Measurements from ENCODE around the gene DISC1. TPM values are rescaled to one million over a fixed set of nuclear protein-coding genes. Genes with fewer than 3 reads are reported as not detected.

DISC1 gene
- polyA plus RNA-seq, 1 donor from 2014 or later: 0.84 TPM

DNA sequence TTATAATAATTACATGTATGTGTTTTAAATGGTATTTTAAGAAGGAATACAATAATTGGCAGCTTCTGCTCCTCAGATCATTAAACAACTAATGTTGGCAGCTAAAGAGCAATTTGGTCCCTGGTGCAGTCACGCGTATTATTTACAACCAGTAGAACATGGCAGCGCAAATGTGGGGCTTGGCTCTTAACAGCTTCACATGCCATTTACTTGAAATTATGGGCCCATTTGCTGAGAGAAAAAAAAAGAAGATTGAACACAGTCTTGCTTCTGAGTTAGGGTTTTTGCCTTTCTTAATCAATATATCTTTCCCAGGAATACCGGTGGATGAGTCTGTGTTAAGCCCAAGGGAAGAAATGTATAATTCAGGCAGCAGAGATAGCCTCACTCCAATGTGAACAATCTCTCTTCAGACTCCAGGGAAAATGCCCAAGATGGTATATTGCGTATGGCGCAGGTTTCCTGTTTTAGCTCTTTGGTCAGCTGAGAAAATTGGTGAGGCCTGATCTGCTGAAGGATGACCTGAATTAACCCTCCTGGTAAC is 174.5 kb downstream of the DISC1 start:
- H3K4me3 ChIP-seq (ENCODE audit: low read length): no peak overlapping the region
- no peak overlapping the region for H3K27ac ChIP-seq (ENCODE audit: low read length)
- no peak overlapping the region for H3K4me2 ChIP-seq (ENCODE audit: low read length)
- no peaks in the 10 kb centered on the region for H3K27me3 ChIP-seq (ENCODE audit: insufficient read depth, low read depth, low read length)
- H3F3A ChIP-seq (ENCODE audit: insufficient read depth, low read length, poor library complexity, severe bottlenecking): no peaks in the 10 kb centered on the region
- no peaks in the 10 kb centered on the region for H3K9me2 ChIP-seq (ENCODE audit: insufficient read depth, low read length)
- no peaks in the 10 kb centered on the region for H3K79me2 ChIP-seq (replicated peaks; ENCODE audit: insufficient read depth, low read length)
- H3K9ac ChIP-seq (ENCODE audit: low read length): no peak overlapping the region
- no peaks in the 10 kb centered on the region for H3K36me3 ChIP-seq (ENCODE audit: insufficient read depth, low read length)
- H4K20me1 ChIP-seq (ENCODE audit: insufficient read depth): no peaks in the 10 kb centered on the region
- H3K9me3 ChIP-seq (ENCODE audit: low read length): no peaks in the 10 kb centered on the region
- no peak overlapping the region for H2AFZ ChIP-seq (ENCODE audit: low read depth, low read length)
- TF ChIP-seq EP300 (conservative IDR thresholded peaks at IDR 0.05; ENCODE audit: poor library complexity, severe bottlenecking): no peak
- TF ChIP-seq, protein P1, sequence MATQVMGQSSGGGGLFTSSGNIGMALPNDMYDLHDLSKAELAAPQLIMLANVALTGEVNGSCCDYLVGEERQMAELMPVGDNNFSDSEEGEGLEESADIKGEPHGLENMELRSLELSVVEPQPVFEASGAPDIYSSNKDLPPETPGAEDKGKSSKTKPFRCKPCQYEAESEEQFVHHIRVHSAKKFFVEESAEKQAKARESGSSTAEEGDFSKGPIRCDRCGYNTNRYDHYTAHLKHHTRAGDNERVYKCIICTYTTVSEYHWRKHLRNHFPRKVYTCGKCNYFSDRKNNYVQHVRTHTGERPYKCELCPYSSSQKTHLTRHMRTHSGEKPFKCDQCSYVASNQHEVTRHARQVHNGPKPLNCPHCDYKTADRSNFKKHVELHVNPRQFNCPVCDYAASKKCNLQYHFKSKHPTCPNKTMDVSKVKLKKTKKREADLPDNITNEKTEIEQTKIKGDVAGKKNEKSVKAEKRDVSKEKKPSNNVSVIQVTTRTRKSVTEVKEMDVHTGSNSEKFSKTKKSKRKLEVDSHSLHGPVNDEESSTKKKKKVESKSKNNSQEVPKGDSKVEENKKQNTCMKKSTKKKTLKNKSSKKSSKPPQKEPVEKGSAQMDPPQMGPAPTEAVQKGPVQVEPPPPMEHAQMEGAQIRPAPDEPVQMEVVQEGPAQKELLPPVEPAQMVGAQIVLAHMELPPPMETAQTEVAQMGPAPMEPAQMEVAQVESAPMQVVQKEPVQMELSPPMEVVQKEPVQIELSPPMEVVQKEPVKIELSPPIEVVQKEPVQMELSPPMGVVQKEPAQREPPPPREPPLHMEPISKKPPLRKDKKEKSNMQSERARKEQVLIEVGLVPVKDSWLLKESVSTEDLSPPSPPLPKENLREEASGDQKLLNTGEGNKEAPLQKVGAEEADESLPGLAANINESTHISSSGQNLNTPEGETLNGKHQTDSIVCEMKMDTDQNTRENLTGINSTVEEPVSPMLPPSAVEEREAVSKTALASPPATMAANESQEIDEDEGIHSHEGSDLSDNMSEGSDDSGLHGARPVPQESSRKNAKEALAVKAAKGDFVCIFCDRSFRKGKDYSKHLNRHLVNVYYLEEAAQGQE (IDR thresholded peaks at IDR 0.05; ENCODE audit: borderline replicate concordance): no peak

DNA sequence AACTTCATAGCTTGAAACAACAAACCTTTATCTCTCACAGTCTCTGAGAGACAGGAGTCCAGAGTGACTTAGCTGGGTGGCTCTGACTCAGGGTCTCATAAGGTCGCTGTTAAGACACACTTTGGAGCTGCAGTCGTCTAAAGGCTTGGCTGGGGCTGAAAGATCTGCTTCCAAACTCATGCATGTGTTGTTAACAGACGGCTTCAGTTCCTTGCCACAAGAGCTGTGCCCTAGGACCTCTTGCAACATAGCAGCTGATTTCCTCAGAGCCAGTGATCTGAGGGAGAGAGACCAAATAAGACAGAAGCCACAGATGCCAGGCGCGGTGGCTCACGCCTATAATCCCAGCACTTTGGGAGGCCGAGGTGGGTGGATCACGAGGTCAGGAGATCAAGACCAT is 176.8 kb downstream of the DISC1 start:
- H3F3A ChIP-seq (ENCODE audit: insufficient read depth, low read length, poor library complexity, severe bottlenecking): no peaks in the 10 kb centered on the region
- H3K27ac ChIP-seq (ENCODE audit: low read length): no peak overlapping the region
- H3K79me2 ChIP-seq (replicated peaks; ENCODE audit: insufficient read depth, low read length): no peaks in the 10 kb centered on the region
- H3K9me3 ChIP-seq (ENCODE audit: low read length): no peaks in the 10 kb centered on the region
- no peak overlapping the region for H3K4me3 ChIP-seq (ENCODE audit: low read length)
- H3K36me3 ChIP-seq (ENCODE audit: insufficient read depth, low read length): no peaks in the 10 kb centered on the region
- no peaks in the 10 kb centered on the region for H3K27me3 ChIP-seq (ENCODE audit: insufficient read depth, low read depth, low read length)
- TF ChIP-seq, protein P1 (IDR thresholded peaks at IDR 0.05; ENCODE audit: borderline replicate concordance): no peak
- TF ChIP-seq TAF1 (IDR thresholded peaks at IDR 0.05; ENCODE audit: low read depth): no peak
- no peak for TF ChIP-seq SMC3 (conservative IDR thresholded peaks at IDR 0.05; ENCODE audit: poor library complexity)
- no peak for TF ChIP-seq RAD21 (conservative IDR thresholded peaks at IDR 0.05)
- no peak for TF ChIP-seq MXI1 (conservative IDR thresholded peaks at IDR 0.05; ENCODE audit: poor library complexity, severe bottlenecking)
- no peak for TF ChIP-seq EP300 (conservative IDR thresholded peaks at IDR 0.05; ENCODE audit: poor library complexity, severe bottlenecking)
- TF ChIP-seq, protein P2, sequence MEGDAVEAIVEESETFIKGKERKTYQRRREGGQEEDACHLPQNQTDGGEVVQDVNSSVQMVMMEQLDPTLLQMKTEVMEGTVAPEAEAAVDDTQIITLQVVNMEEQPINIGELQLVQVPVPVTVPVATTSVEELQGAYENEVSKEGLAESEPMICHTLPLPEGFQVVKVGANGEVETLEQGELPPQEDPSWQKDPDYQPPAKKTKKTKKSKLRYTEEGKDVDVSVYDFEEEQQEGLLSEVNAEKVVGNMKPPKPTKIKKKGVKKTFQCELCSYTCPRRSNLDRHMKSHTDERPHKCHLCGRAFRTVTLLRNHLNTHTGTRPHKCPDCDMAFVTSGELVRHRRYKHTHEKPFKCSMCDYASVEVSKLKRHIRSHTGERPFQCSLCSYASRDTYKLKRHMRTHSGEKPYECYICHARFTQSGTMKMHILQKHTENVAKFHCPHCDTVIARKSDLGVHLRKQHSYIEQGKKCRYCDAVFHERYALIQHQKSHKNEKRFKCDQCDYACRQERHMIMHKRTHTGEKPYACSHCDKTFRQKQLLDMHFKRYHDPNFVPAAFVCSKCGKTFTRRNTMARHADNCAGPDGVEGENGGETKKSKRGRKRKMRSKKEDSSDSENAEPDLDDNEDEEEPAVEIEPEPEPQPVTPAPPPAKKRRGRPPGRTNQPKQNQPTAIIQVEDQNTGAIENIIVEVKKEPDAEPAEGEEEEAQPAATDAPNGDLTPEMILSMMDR (IDR thresholded peaks at IDR 0.05; ENCODE audit: poor library complexity, severe bottlenecking): no peak
- TF ChIP-seq POLR2AphosphoS5 (IDR thresholded peaks at IDR 0.05): no peak
- TF ChIP-seq EZH2 (IDR thresholded peaks at IDR 0.05; ENCODE audit: borderline replicate concordance, insufficient read depth, low read length, poor library complexity, severe bottlenecking): no peak
- no peak overlapping the region for H3K9ac ChIP-seq (ENCODE audit: low read length)
- no peaks in the 10 kb centered on the region for H3K9me2 ChIP-seq (ENCODE audit: insufficient read depth, low read length)
- H4K20me1 ChIP-seq (ENCODE audit: insufficient read depth): no peaks in the 10 kb centered on the region
- H2AFZ ChIP-seq (ENCODE audit: low read depth, low read length): no peak overlapping the region
- no peak overlapping the region for H3K4me2 ChIP-seq (ENCODE audit: low read length)

Measured in neural cell (in vitro differentiated cells).